ENCODE measurements around the gene GPR171. TPM values are rescaled to one million over a fixed set of nuclear protein-coding genes. Genes with fewer than 3 reads are reported as not detected.
"Not testable (repeated sequence)": the region's sequence is repeated elsewhere in the genome, so short reads cannot be mapped to it uniquely, and the experiment has no call there.

The GPR171 gene
- total RNA-seq, 1 donor = not detected

DNA sequence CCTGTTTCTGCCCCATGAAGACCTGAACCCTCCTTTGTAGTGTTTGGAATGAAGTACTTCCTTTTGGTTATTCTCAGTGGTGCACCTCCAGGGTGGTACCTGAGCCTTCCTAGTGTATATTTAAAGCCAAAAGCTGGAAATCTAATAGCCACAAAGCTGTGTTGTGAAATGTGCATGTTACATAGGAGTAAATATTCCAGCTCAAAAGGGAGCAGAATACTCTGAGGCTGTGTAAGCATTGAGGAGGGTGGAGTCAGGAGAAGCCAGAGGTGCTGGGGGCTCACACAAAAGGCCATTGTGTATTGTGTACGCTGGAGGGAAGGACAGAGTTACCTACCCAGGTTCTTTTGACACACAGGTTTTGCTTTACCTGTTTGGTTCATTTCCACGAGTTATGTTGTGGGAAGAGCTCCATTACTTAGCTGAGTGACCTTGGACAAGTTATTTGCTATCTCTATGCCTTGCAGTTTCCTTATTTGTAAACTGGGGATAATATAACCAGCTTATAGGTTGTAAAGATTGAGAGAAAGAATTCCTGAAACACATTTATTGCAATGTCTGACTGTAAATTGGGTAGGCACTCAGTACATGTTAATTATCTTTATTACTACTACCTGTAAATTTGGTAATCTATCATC, 24.7 kb downstream of the GPR171 start:
- no peak for DNase-seq (ENCODE audit: low read depth)
- TF ChIP-seq, protein P1, sequence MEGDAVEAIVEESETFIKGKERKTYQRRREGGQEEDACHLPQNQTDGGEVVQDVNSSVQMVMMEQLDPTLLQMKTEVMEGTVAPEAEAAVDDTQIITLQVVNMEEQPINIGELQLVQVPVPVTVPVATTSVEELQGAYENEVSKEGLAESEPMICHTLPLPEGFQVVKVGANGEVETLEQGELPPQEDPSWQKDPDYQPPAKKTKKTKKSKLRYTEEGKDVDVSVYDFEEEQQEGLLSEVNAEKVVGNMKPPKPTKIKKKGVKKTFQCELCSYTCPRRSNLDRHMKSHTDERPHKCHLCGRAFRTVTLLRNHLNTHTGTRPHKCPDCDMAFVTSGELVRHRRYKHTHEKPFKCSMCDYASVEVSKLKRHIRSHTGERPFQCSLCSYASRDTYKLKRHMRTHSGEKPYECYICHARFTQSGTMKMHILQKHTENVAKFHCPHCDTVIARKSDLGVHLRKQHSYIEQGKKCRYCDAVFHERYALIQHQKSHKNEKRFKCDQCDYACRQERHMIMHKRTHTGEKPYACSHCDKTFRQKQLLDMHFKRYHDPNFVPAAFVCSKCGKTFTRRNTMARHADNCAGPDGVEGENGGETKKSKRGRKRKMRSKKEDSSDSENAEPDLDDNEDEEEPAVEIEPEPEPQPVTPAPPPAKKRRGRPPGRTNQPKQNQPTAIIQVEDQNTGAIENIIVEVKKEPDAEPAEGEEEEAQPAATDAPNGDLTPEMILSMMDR (IDR thresholded peaks at IDR 0.05; ENCODE audit: insufficient read depth, low read depth, low read length) = no peak
- no peak overlapping the region for H3K4me3 ChIP-seq (ENCODE audit: low read depth, low read length)

DNA sequence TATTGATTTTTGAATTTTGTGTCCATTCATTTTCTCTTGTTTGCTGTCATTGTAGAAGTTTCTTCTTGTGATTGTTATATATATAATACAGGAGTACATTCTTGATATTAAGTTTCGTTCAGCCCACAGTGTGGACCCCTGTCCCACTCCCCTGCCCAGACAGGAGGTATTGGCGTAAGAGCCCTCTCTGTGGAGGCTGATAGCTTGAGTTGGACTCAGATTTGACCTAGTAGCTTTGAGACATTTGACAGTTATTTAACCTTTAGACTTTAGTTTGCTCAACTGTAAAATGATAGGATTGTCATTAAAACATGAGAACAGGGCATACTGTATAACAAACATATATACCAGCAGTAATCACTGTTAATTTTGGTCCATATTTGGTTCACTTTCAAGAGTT, 27.1 kb downstream of the GPR171 start:
- no peak overlapping the region for H3K4me3 ChIP-seq (ENCODE audit: low read depth, low read length)
- TF ChIP-seq, protein P1 (IDR thresholded peaks at IDR 0.05; ENCODE audit: insufficient read depth, low read depth, low read length) = no peak

DNA sequence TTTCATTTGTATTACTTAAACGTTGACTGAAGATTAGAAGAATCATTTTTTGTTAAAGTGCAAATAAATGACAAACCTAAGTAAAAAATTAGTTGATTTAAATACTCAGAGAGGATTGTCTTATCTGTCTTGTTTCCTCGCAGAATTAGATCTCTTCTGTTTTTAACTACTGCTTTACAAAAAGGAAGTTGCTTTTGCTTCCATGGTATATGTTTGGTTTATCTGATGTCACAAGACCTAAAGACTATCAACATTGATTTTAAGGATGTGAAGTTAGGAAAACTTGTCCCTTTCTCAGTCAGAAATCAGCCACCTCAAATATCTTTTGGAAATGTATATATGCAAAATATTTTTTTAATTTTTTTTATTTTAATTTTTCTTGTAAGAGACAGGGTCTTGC, 28.7 kb downstream of the GPR171 start:
- TF ChIP-seq, protein P1 (IDR thresholded peaks at IDR 0.05; ENCODE audit: insufficient read depth, low read depth, low read length) = no peak
- H3K4me3 ChIP-seq (ENCODE audit: low read depth, low read length) = no peak overlapping the region
- no peak for DNase-seq (ENCODE audit: low read depth)

More for the DNA sequence above, 27.1 kb downstream of the GPR171 start:
- DNase-seq (ENCODE audit: low read depth) = no peak

DNA sequence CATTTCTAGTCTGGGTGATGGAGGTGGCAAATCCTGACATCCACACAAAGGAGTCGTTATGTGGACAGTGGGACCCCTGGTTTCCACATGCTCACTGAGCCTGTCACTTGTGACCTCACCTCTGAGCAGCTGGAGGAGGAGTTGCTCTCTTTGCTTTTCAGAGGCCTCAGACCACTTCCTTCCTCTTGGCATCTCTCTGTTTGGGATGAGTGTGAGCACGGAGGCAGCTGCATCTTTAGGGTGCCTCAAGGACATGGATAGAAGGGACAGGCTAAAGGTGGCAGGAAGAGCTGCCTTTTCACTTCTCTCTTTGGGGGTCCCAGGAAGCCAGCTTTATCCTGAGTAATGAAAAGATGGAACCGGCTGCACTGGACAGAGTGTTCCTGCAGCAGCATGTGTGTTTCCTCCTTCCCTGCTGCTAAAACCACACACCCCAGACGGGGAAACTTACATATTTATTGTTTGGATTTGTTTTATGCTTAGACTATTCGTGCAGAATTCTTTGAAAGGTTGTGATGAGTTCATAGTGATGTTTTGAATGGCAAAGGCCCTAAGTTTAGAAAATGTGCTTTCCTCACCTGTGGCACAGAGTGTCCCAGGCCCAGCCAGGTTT, 31.8 kb downstream of the GPR171 start:
- TF ChIP-seq, protein P1 (IDR thresholded peaks at IDR 0.05; ENCODE audit: insufficient read depth, low read depth, low read length) = no peak
- no peak for DNase-seq (ENCODE audit: low read depth)
- H3K4me3 ChIP-seq (ENCODE audit: low read depth, low read length) = no peak overlapping the region

DNA sequence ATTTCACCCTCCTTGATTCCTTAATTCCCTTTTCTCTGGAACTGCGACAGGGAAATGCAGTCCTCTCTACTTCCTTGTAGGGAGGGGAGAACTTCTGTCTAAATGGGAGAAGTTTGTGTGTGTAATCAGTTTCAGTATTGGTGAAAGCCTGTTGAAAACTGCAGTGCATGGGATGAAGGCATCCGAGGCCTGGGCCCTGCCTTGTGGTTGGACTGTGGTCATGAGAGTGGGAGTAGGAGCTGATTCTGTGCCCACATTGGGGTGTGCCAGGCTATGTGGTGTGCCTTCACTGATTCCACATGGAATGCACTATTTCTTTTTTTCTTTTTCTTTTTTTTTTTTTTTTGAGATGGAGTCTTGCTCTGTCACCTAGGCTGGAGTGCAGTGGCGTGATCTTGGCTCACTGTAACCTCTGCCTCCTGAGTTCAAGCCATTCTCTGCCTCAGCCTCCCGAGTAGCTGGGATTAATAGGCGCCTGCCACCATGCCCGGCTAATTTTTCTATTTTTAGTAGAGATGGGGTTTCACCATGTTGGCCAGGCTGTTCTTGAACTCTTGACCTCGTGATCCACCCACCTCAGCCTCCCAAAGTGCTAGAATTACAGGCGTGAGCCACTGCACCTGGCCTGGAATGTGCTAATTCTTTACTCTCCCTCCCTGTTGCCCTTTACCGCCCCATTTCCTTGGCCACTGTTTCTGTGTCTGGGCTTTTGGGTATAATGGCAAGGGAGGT, 32.9 kb downstream of the GPR171 start:
- not testable (repeated sequence) for DNase-seq (ENCODE audit: low read depth); H3K4me3 ChIP-seq (ENCODE audit: low read depth, low read length)

DNA sequence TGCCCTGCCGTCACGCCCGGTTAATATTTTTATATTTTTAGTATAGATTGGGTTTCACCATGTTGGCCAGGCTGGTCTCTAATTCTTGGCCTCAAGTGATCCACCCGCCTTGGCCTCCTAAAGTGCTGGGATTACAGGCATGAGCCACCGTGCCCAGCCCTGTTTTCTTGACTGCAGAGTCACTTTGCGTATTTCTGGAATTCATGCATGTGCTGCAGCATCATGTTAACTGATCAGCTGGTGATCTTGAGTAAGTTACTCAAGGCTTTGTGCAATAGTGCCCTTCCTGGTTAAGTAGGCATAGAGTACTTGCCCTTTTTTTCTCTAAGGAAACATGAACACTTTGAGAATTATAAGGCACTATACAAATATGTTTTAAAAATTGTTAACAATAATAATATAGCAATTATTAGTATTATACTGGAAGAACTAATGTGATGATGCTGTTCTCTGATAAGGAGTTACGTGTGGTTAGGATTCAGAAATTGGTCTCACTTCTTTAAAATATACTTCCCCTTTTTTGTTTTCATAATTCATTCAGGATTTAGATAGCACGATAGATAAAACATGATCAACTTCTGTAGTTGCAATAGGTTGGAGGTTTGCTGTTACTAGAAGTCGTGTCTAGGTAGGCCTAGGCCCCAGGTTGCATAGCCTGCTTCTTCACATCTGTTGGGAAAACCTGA, 33.6 kb downstream of the GPR171 start:
- TF ChIP-seq, protein P1 (IDR thresholded peaks at IDR 0.05; ENCODE audit: insufficient read depth, low read depth, low read length) = no peak
- DNase-seq (ENCODE audit: low read depth) = no peak
- no peak overlapping the region for H3K4me3 ChIP-seq (ENCODE audit: low read depth, low read length)

Data from fibroblast of villous mesenchyme (primary cell).